Keratinocyte (primary cell): Measurements from ENCODE around the gene ZNF850.

Experiments used
- EZH2 ChIP-seq: IDR thresholded peaks from one replicate; pipeline ENCODE4 v1.6.1; 2012; ENCODE audit warnings: inconsistent platforms, mild to moderate bottlenecking, low read length, moderate library complexity
- TF ChIP-seq, protein P1 (sequence below), 3 experiments: IDR thresholded peaks in 1 of 3; conservative IDR thresholded peaks in 1 of 3; optimal IDR thresholded peaks in 1 of 3; 2 replicates in 2 of 3; 3 replicates in 1 of 3; pipeline versions ENCODE3 to v1.5.1; 2011; ENCODE audit warnings: low read length in 3 of 3, mild to moderate bottlenecking in 3 of 3, moderate library complexity in 2 of 3, control low read depth in 1 of 3, inconsistent platforms in 1 of 3; ENCODE audit not compliant: insufficient read depth in 2 of 3; ENCODE audit errors: extremely low read depth in 1 of 3

DNA sequence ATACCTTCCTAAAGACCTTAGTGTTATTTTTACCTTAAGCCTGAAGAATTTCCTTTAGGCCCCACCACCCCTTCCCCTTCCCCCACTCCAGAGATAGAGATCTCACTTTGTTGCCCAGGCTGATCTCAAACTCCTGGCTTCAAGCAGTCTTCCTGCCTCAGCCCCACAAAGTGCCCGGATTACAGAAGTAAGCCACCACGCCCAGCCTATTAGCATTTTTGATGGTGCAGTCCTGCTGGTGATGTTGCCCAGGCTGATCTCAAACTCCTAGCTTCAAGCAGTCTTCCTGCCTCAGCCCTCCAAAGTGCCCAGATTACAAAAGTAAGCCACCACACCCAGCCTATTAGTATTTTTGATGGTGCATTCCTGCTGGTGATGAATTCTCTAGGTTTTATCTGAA, 63.2 kb downstream of the ZNF850 start:
- TF ChIP-seq, protein P1, sequence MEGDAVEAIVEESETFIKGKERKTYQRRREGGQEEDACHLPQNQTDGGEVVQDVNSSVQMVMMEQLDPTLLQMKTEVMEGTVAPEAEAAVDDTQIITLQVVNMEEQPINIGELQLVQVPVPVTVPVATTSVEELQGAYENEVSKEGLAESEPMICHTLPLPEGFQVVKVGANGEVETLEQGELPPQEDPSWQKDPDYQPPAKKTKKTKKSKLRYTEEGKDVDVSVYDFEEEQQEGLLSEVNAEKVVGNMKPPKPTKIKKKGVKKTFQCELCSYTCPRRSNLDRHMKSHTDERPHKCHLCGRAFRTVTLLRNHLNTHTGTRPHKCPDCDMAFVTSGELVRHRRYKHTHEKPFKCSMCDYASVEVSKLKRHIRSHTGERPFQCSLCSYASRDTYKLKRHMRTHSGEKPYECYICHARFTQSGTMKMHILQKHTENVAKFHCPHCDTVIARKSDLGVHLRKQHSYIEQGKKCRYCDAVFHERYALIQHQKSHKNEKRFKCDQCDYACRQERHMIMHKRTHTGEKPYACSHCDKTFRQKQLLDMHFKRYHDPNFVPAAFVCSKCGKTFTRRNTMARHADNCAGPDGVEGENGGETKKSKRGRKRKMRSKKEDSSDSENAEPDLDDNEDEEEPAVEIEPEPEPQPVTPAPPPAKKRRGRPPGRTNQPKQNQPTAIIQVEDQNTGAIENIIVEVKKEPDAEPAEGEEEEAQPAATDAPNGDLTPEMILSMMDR (optimal IDR thresholded peaks at IDR 0.05 in 1 of 3, IDR thresholded peaks at IDR 0.05 in 1 of 3, conservative IDR thresholded peaks at IDR 0.05 in 1 of 3; ENCODE audit: extremely low read depth in 1 of 3, insufficient read depth in 2 of 3, low read length in 3 of 3): no peak
- no peak for TF ChIP-seq EZH2
